ENCODE data around the gene CLPTM1.

CLPTM1 gene

GRCh38 chr19:44949550-44949949 is 5.6 kb upstream of the CLPTM1 start:
- no peak for TF ChIP-seq CTCF (conservative IDR thresholded peaks at IDR 0.05; ENCODE audit: low read depth, low read length)
- no peak overlapping the region for H3K27ac ChIP-seq

GRCh38 chr19:44951179-44952159 is 3.7 kb upstream of the CLPTM1 start:
- Histone ChIP-seq H3K79me2 (ENCODE audit: insufficient read depth, low read depth) (peaks cover 12% of the 10 kb centered on the region), H3K4me2 (no peak overlapping the region), H3K27me3 (ENCODE audit: insufficient read depth, low read depth) (no peaks in the 10 kb centered on the region), H3K27ac (no peak overlapping the region), H3K9ac (no peak overlapping the region), H4K20me1 (ENCODE audit: insufficient read depth) (no peaks in the 10 kb centered on the region; the same call in 1 of the 2 replicates), H3K4me3 (IDR thresholded peaks at IDR 0.05; ENCODE audit: insufficient read depth, low read depth, low read length) (no peak overlapping the region), H2AFZ (ENCODE audit: low read depth) (no peak overlapping the region), H3K36me3 (ENCODE audit: insufficient read depth) (no peaks in the 10 kb centered on the region), H3K4me1 (ENCODE audit: low read depth, poor library complexity, severe bottlenecking) (peaks cover 9% of the 10 kb centered on the region)
- peak; percentile 97 for TF ChIP-seq CTCF (conservative IDR thresholded peaks at IDR 0.05; ENCODE audit: low read depth, low read length)

More at GRCh38 chr19:44949550-44949949, 5.6 kb upstream of the CLPTM1 start:
- no peak overlapping the region for H3K9ac ChIP-seq
- H3K4me1 ChIP-seq (ENCODE audit: low read depth, poor library complexity, severe bottlenecking) = peaks cover 5% of the 10 kb centered on the region
- no peaks in the 10 kb centered on the region for H3K27me3 ChIP-seq (ENCODE audit: insufficient read depth, low read depth)
- no peaks in the 10 kb centered on the region for H3K79me2 ChIP-seq (ENCODE audit: insufficient read depth, low read depth)
- no peak overlapping the region for H3K4me2 ChIP-seq
- H3K36me3 ChIP-seq (ENCODE audit: insufficient read depth) = no peaks in the 10 kb centered on the region
- no peak overlapping the region for H3K4me3 ChIP-seq (IDR thresholded peaks at IDR 0.05; ENCODE audit: insufficient read depth, low read depth, low read length)
- no peak overlapping the region for H2AFZ ChIP-seq (ENCODE audit: low read depth)
- H4K20me1 ChIP-seq (ENCODE audit: insufficient read depth) = no peaks in the 10 kb centered on the region

- Histone ChIP-seq H3K4me2 (peak overlapping the region; percentile 77), H3K4me1 (ENCODE audit: low read depth, poor library complexity, severe bottlenecking) (peaks cover 33% of the 10 kb centered on the region), H3K4me3 (IDR thresholded peaks at IDR 0.05; ENCODE audit: insufficient read depth, low read depth, low read length) (no peak overlapping the region), H4K20me1 (ENCODE audit: insufficient read depth) (no peaks in the 10 kb centered on the region; the same call in 1 of the 2 replicates), H3K27me3 (ENCODE audit: insufficient read depth, low read depth) (no peaks in the 10 kb centered on the region), H3K36me3 (ENCODE audit: insufficient read depth) (no peaks in the 10 kb centered on the region), H2AFZ (ENCODE audit: low read depth) (peak overlapping the region; percentile 83), H3K79me2 (ENCODE audit: insufficient read depth, low read depth) (peaks cover 40% of the 10 kb centered on the region), H3K9ac (peak overlapping the region; percentile 76; the same call in 1 of the 2 replicates), H3K27ac (peak overlapping the region; percentile 54)
- TF ChIP-seq CTCF (conservative IDR thresholded peaks at IDR 0.05; ENCODE audit: low read depth, low read length) = no peak
Observed at GRCh38 chr19:44954278-44954648, 917 bp upstream of the CLPTM1 start.

GRCh38 chr19:44955505-44956439 is 592 bp downstream of the CLPTM1 start:
- peaks cover 36% of the 10 kb centered on the region for H3K4me1 ChIP-seq (ENCODE audit: low read depth, poor library complexity, severe bottlenecking)
- peak overlapping the region; percentile 51; the same call in 1 of the 2 replicates for H2AFZ ChIP-seq (ENCODE audit: low read depth)

More at GRCh38 chr19:44955505-44956439, 592 bp downstream of the CLPTM1 start:
- Histone ChIP-seq H3K4me2 (peak overlapping the region; percentile 94), H3K79me2 (ENCODE audit: insufficient read depth, low read depth) (peaks cover 55% of the 10 kb centered on the region), H3K27me3 (ENCODE audit: insufficient read depth, low read depth) (no peaks in the 10 kb centered on the region), H3K4me3 (IDR thresholded peaks at IDR 0.05; ENCODE audit: insufficient read depth, low read depth, low read length) (no peak overlapping the region), H3K9ac (peak overlapping the region; percentile 76), H3K36me3 (ENCODE audit: insufficient read depth) (no peaks in the 10 kb centered on the region), H4K20me1 (ENCODE audit: insufficient read depth) (no peaks in the 10 kb centered on the region; the same call in 1 of the 2 replicates), H3K27ac (peak overlapping the region; percentile 39; the same call in 1 of the 2 replicates)
- TF ChIP-seq CTCF (conservative IDR thresholded peaks at IDR 0.05; ENCODE audit: low read depth, low read length) = no peak

Measured in KMS-11 (cell line).